ENCODE data around the gene BLTP3B.

GRCh38 chr12:100179252-100179651 lies 36.6 kb upstream of the BLTP3B start:
- TF ChIP-seq HOXA5 (CRISPR knock-in tag; IDR thresholded peaks at IDR 0.05): no peak
- no peak for TF ChIP-seq EHMT2 (IDR thresholded peaks at IDR 0.05; ENCODE audit: borderline replicate concordance, low read depth, low read length)
- TF ChIP-seq ZSCAN29 (CRISPR knock-in tag; conservative IDR thresholded peaks at IDR 0.05): no peak
- no peak for TF ChIP-seq SETDB1 (CRISPR knock-in tag; IDR thresholded peaks at IDR 0.05; ENCODE audit: borderline replicate concordance)
- no peak for TF ChIP-seq RAD21 (CRISPR knock-in tag; IDR thresholded peaks at IDR 0.05)
- no peak for TF ChIP-seq POLR2A (IDR thresholded peaks at IDR 0.05; ENCODE audit: insufficient read depth in 1 of 2, low read depth in 2 of 2, low read length in 2 of 2)
- TF ChIP-seq SMC3 (IDR thresholded peaks at IDR 0.05; ENCODE audit: low read length): no peak
- no peak for TF ChIP-seq NCOA2 (CRISPR knock-in tag; IDR thresholded peaks at IDR 0.05)
- TF ChIP-seq POLR2AphosphoS5 (IDR thresholded peaks at IDR 0.05; ENCODE audit: low read depth, low read length): no peak
- TF ChIP-seq TRIM24 (CRISPR knock-in tag; IDR thresholded peaks at IDR 0.05): no peak

All from HepG2 (cell line).